CD14-positive monocyte (primary cell): ENCODE results near the gene NACAD. TPM values are rescaled to one million over a fixed set of nuclear protein-coding genes. Genes with fewer than 3 reads are reported as not detected.

Experiments used
- DNase-seq, 3 donors: peaks; one replicate each; pipeline ENCODE4 v3.0.0-alpha.2; 2011 to 2022
- H2AFZ ChIP-seq: 2 replicates; pipeline ENCODE4 v1.6.0; 2012; ENCODE audit warnings: mild to moderate bottlenecking, low read depth, low read length, inconsistent platforms; ENCODE audit not compliant: insufficient read depth, poor library complexity, severe bottlenecking
- H3K27ac ChIP-seq, 2 donors: 1 replicate in 1 of 2; 2 replicates in 1 of 2; pipeline ENCODE4 v1.5.1; 2012 to 2013; ENCODE audit warnings: low read length in 2 of 2, control low read depth in 1 of 2, inconsistent platforms in 1 of 2, low read depth in 1 of 2, mild to moderate bottlenecking in 1 of 2
- H3K27me3 ChIP-seq, 2 donors: one replicate each; pipeline versions ENCODE4 v1.6.0 to v1.6.1; 2011 to 2013; ENCODE audit warnings: low read length in 2 of 2; ENCODE audit not compliant: control insufficient read depth in 2 of 2, insufficient read depth in 2 of 2
- H3K36me3 ChIP-seq, 2 donors: replicated peaks in 1 of 2; 1 replicate in 1 of 2; 2 replicates in 1 of 2; pipeline versions ENCODE4 v1.5.1 to v1.6.1; 2012 to 2013; ENCODE audit warnings: low read length in 2 of 2, control low read depth in 1 of 2, inconsistent platforms in 1 of 2, mild to moderate bottlenecking in 1 of 2; ENCODE audit not compliant: insufficient read depth in 2 of 2, control insufficient read depth in 1 of 2
- H3K4me1 ChIP-seq, 2 donors: 1 replicate in 1 of 2; 2 replicates in 1 of 2; pipeline versions ENCODE4 v1.5.1 to v1.6.1; 2012 to 2013; ENCODE audit warnings: low read length in 2 of 2, control low read depth in 1 of 2, inconsistent platforms in 1 of 2, mild to moderate bottlenecking in 1 of 2, moderate library complexity in 1 of 2; ENCODE audit not compliant: insufficient read depth in 2 of 2, control insufficient read depth in 1 of 2
- H3K4me2 ChIP-seq: replicated peaks from 2 replicates; pipeline ENCODE3; 2012; ENCODE audit warnings: low read length, moderate library complexity, mild to moderate bottlenecking; ENCODE audit not compliant: poor library complexity, severe bottlenecking; ENCODE audit errors: extremely low read depth
- H3K4me3 ChIP-seq, 3 experiments: fragments of 200-600 bp in 1 of 3; sonication (generic) in 1 of 3; replicated peaks in 1 of 3; 1 replicate in 2 of 3; 2 replicates in 1 of 3; pipeline ENCODE4 v1.5.1; 2011 to 2013; ENCODE audit warnings: low read length in 3 of 3, mild to moderate bottlenecking in 3 of 3, control low read depth in 2 of 3, low read depth in 2 of 3, inconsistent platforms in 1 of 3, moderate library complexity in 1 of 3
- H3K79me2 ChIP-seq: 2 replicates; pipeline ENCODE4 v1.6.0; 2012; ENCODE audit warnings: mild to moderate bottlenecking, control low read depth, inconsistent platforms, low read length, moderate library complexity; ENCODE audit not compliant: insufficient read depth
- H3K9ac ChIP-seq: 2 replicates; pipeline ENCODE4 v1.6.0; 2017; ENCODE audit warnings: low read length, mild to moderate bottlenecking; ENCODE audit not compliant: insufficient read depth, poor library complexity, severe bottlenecking
- H3K9me3 ChIP-seq, 2 donors: replicated peaks in 1 of 2; 1 replicate in 1 of 2; 2 replicates in 1 of 2; pipeline versions ENCODE4 v1.5.1 to v1.6.1; 2012 to 2013; ENCODE audit warnings: low read length in 2 of 2, control low read depth in 1 of 2; ENCODE audit not compliant: control insufficient read depth in 1 of 2, insufficient read depth in 1 of 2
- H4K20me1 ChIP-seq: 2 replicates; pipeline ENCODE4 v1.6.0; 2012; ENCODE audit warnings: mild to moderate bottlenecking, low read length, control low read depth, moderate library complexity; ENCODE audit not compliant: insufficient read depth
- H3K27ac Mint-ChIP-seq, 7 donors: one replicate each; pipeline ENCODE4 v1.8.0; 2020; ENCODE audit warnings: mild to moderate bottlenecking in 7 of 7, mixed read lengths in 7 of 7, moderate library complexity in 6 of 7, inconsistent platforms in 2 of 7
- H3K27me3 Mint-ChIP-seq, 3 donors: one replicate each; pipeline ENCODE4 v1.8.0; 2021 to 2022; ENCODE audit warnings: low read depth in 3 of 3, mild to moderate bottlenecking in 3 of 3, mixed read lengths in 3 of 3, moderate library complexity in 3 of 3, inconsistent platforms in 1 of 3
- H3K36me3 Mint-ChIP-seq, 2 donors: one replicate each; pipeline ENCODE4 v1.8.0; 2020; ENCODE audit warnings: mixed read lengths in 2 of 2, inconsistent platforms in 1 of 2, mild to moderate bottlenecking in 1 of 2
- H3K4me1 Mint-ChIP-seq: one replicate; pipeline ENCODE4 v1.8.0; 2020; ENCODE audit warnings: mild to moderate bottlenecking, mixed read lengths
- H3K4me3 Mint-ChIP-seq, 2 donors: one replicate each; pipeline ENCODE4 v1.8.0; 2020; ENCODE audit warnings: mild to moderate bottlenecking in 2 of 2, mixed read lengths in 2 of 2, moderate library complexity in 1 of 2
- H3K9me3 Mint-ChIP-seq, 7 donors: one replicate each; pipeline ENCODE4 v1.8.0; 2020 to 2022; ENCODE audit warnings: mixed read lengths in 7 of 7, mild to moderate bottlenecking in 6 of 7, moderate library complexity in 6 of 7, inconsistent platforms in 2 of 7
- CTCF ChIP-seq: fragments of 200-600 bp; IDR thresholded peaks from one replicate; pipeline ENCODE4 v1.8.0; 2022; ENCODE audit warnings: antibody characterized with exemption, mild to moderate bottlenecking
- WGBS: methylation state at CpG from one replicate; pipeline ENCODE4 v1.1.5; 2013; ENCODE audit warnings: missing lambda C conversion rate; ENCODE audit not compliant: insufficient coverage; 5-methylcytosine and 5-hydroxymethylcytosine counted together
- intact Hi-C, 2 donors: fragments of 100-400 bp; cut with micrococcal nuclease; formaldehyde crosslinking; loops; one replicate each; pipeline versions ENCODE4 v1.15.0 to v1.15.1; 2023
- polyA plus RNA-seq, 3 donors: library from polyadenylated mRNA; depleted of rRNA in 1 of 3; unstranded in 2 of 3; stranded (reverse) in 1 of 3; fragments of 300-500 nt in 2 of 3; fragments of >200 nt in 1 of 3; fragmentation: Illumina TruSeq in 2 of 3; gene quantifications; 1 replicate in 2 of 3; 2 replicates in 1 of 3; pipeline ENCODE4 v1.2.3, GENCODE V29; 2012 to 2021

NACAD gene
- polyA plus RNA-seq, 3 donors, result 0.04 TPM; not detected in 2

GRCh38 chr7:45081670-45081974, 7.1 kb downstream of the NACAD start:
- peaks cover 7 to 13% of the 10 kb centered on the region in 2 donors for H3K36me3 Mint-ChIP-seq
- no peak for TF ChIP-seq CTCF
- no peaks in the 10 kb centered on the region for H3K9me3 ChIP-seq
- no peak overlapping the region for H3K9ac ChIP-seq
- H3K27me3 ChIP-seq, result no peaks in the 10 kb centered on the region
- H3K4me1 Mint-ChIP-seq, result no peaks in the 10 kb centered on the region
- no peaks in the 10 kb centered on the region for H3K9me3 Mint-ChIP-seq
- H2AFZ ChIP-seq, result no peak overlapping the region
- H3K27ac ChIP-seq, result no peak overlapping the region
- intact Hi-C loops, result no loop called here
- H3K79me2 ChIP-seq, result no peaks in the 10 kb centered on the region
- 94% methylated on average over 5 of the region's 9 CpGs for WGBS
- peaks cover 19% of the 10 kb centered on the region for H4K20me1 ChIP-seq
- H3K4me1 ChIP-seq, result no peaks in the 10 kb centered on the region
- no peak overlapping the region for H3K4me3 ChIP-seq
- H3K27me3 Mint-ChIP-seq, result peaks cover 1 to 5% (median 2%) of the 10 kb centered on the region in 3 donors
- H3K27ac Mint-ChIP-seq, result peak overlapping the region in 2 of 7 donors; percentile 79 to 80
- H3K36me3 ChIP-seq, result peaks cover 6 to 14% of the 10 kb centered on the region in 2 donors
- no peak overlapping the region for H3K4me2 ChIP-seq
- no peak for DNase-seq
- no peak overlapping the region for H3K4me3 Mint-ChIP-seq

GRCh38 chr7:45080958-45081669, 7.7 kb downstream of the NACAD start:
- no peak for TF ChIP-seq CTCF
- Mint-ChIP-seq H3K9me3 (no peaks in the 10 kb centered on the region), H3K27ac (peak overlapping the region; percentile 7 to 80 (median 47)), H3K27me3 (peaks cover 1 to 3% (median 2%) of the 10 kb centered on the region in 3 donors), H3K36me3 (peaks cover 11 to 18% of the 10 kb centered on the region in 2 donors), H3K4me1 (no peaks in the 10 kb centered on the region), H3K4me3 (no peak overlapping the region)
- no peak overlapping the region for H2AFZ ChIP-seq
- peaks cover 10 to 19% of the 10 kb centered on the region in 2 donors for H3K36me3 ChIP-seq
- no peaks in the 10 kb centered on the region for H3K9me3 ChIP-seq
- intact Hi-C loops, result no loop called here
- no peak overlapping the region for H3K4me2 ChIP-seq
- H3K4me3 ChIP-seq, result no peak overlapping the region
- H3K79me2 ChIP-seq, result no peaks in the 10 kb centered on the region
- peak overlapping the region in 1 of 2 donors; percentile 40 for H3K27ac ChIP-seq
- H3K27me3 ChIP-seq, result no peaks in the 10 kb centered on the region
- H4K20me1 ChIP-seq, result peaks cover 24% of the 10 kb centered on the region
- no peak overlapping the region for H3K9ac ChIP-seq
- DNase-seq, result no peak
- H3K4me1 ChIP-seq, result no peaks in the 10 kb centered on the region
- 96% methylated on average over 5 of the region's 14 CpGs for WGBS
